HL-60 (cell line): ENCODE data around the gene GIMAP7.

Source experiments
- DNase-seq, 2 experiments: peaks; one replicate each; pipeline ENCODE4 v3.0.0-alpha.2; 2010 to 2020; ENCODE audit warnings: low read depth in 1 of 2, low spot score in 1 of 2
- H3K27ac ChIP-seq: fragments of 250-450 bp; sonication (Bioruptor Pico); replicated peaks from 2 replicates; pipeline ENCODE4 v1.5.1; 2020; ENCODE audit warnings: mild to moderate bottlenecking, moderate library complexity
- H3K27me3 ChIP-seq: fragments of 250-450 bp; sonication (Bioruptor Pico); 2 replicates; pipeline ENCODE4 v1.5.1; 2021; ENCODE audit warnings: mild to moderate bottlenecking, moderate library complexity; ENCODE audit not compliant: insufficient read depth, poor library complexity, severe bottlenecking
- H3K4me3 ChIP-seq: replicated peaks from 2 replicates; pipeline ENCODE4 v1.5.1; 2011; ENCODE audit warnings: mild to moderate bottlenecking, control low read depth, low read length; ENCODE audit not compliant: insufficient read depth
- CTCF ChIP-seq: IDR thresholded peaks from one replicate; pipeline ENCODE4 v1.5.1; 2011; ENCODE audit warnings: low read length, control low read depth, inconsistent platforms; ENCODE audit not compliant: insufficient read depth
- GABPA ChIP-seq: IDR thresholded peaks from 2 replicates; pipeline ENCODE4 v1.6.1; 2012; ENCODE audit warnings: low read depth
- POLR2AphosphoS5 ChIP-seq: IDR thresholded peaks from 2 replicates; pipeline ENCODE4 v1.6.1; 2012; ENCODE audit warnings: low read depth
- REST ChIP-seq: IDR thresholded peaks from 2 replicates; pipeline ENCODE4 v1.6.1; 2012; ENCODE audit warnings: low read depth; ENCODE audit not compliant: insufficient replicate concordance
- SPI1 ChIP-seq: IDR thresholded peaks from 2 replicates; pipeline ENCODE4 v1.6.1; 2012; ENCODE audit warnings: low read depth, mild to moderate bottlenecking, borderline replicate concordance

GIMAP7 gene

DNA sequence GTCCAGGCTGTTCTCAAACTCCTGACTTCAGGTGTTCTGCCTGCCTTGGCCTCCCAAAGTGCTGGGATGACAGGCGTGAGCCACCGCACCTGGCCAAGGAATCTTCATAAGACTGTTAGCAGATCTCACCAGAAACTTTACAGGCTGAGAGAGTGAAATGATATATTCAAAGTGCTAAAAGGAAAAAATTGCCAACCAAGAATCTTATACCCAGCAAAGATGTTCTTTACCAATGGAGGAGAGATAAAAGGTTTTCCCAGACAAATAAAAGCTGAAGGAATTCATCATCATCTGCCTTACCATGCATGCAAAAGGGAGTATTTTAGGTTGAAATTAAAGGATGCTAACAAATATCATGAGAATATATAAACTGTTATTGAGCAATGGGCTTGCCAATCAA, 23.6 kb downstream of the GIMAP7 start:
- no peak overlapping the region for H3K27ac ChIP-seq
- no peak for DNase-seq
- TF ChIP-seq GABPA (no peak), REST (no peak), SPI1 (no peak), POLR2AphosphoS5 (no peak), CTCF (no peak)
- no peaks in the 10 kb centered on the region for H3K27me3 ChIP-seq
- H3K4me3 ChIP-seq, result no peak overlapping the region

DNA sequence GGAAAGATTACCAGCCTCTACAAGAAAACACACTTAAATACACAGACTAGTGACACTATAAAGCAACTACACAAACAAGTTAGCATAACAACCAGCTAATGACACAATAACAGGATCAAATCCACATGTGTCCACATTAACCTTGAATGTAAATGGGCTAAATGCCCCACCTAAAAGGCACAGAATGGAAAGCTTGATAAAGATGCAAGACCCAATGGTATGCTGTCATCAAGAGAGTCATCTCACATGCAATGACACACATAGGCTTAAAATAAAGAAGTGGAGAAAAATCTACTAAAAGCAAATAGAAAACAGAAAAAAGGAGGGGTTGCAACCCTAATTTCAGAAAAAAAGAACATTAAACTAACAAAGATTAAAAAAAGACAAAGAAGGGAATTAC, 38.5 kb downstream of the GIMAP7 start:
- TF ChIP-seq GABPA, result no peak
- no peak for TF ChIP-seq POLR2AphosphoS5
- TF ChIP-seq REST, result no peak
- TF ChIP-seq CTCF, result no peak
- no peak for TF ChIP-seq SPI1
- DNase-seq, result no peak
- Histone ChIP-seq H3K27ac (no peak overlapping the region), H3K27me3 (peaks cover 2% of the 10 kb centered on the region), H3K4me3 (no peak overlapping the region)

GRCh38 chr7:150556521-150557138, 42.0 kb downstream of the GIMAP7 start:
- TF ChIP-seq POLR2AphosphoS5 (no peak), CTCF (no peak), GABPA (no peak), SPI1 (no peak), REST (no peak)
- no peak overlapping the region for H3K27ac ChIP-seq
- no peak for DNase-seq
- H3K4me3 ChIP-seq, result no peak overlapping the region
- peaks cover 2% of the 10 kb centered on the region for H3K27me3 ChIP-seq
